NB4 (cell line): ENCODE results near the gene CNTN5.

Experiments used
- DNase-seq: peaks from one replicate; pipeline ENCODE4 v3.0.0; 2010; ENCODE audit warnings: low read depth
- H3K4me3 ChIP-seq: one replicate; pipeline ENCODE4 v1.5.1; 2011; ENCODE audit warnings: mild to moderate bottlenecking, low read depth, low read length, moderate library complexity
- CTCF ChIP-seq: IDR thresholded peaks from one replicate; pipeline ENCODE4 v1.5.1; 2012; ENCODE audit warnings: low read depth, low read length
- MAX ChIP-seq: IDR thresholded peaks from 2 replicates; pipeline ENCODE4 v1.6.1; 2011; ENCODE audit warnings: low read depth, low read length
- MYC ChIP-seq: IDR thresholded peaks from 2 replicates; pipeline ENCODE4 v1.6.1; 2011; ENCODE audit warnings: low read depth, low read length
- POLR2A ChIP-seq: IDR thresholded peaks from 2 replicates; pipeline ENCODE4 v1.6.1; 2011; ENCODE audit warnings: mild to moderate bottlenecking; ENCODE audit not compliant: insufficient read length; ENCODE audit errors: extremely low read depth

CNTN5 gene

GRCh38 chr11:100192181-100192580 is 1171.4 kb downstream of the CNTN5 start:
- TF ChIP-seq POLR2A (no peak), CTCF (no peak), MYC (no peak), MAX (no peak)
- DNase-seq: no peak

GRCh38 chr11:100203789-100204188 is 1183.0 kb downstream of the CNTN5 start:
- TF ChIP-seq MAX (no peak), CTCF (no peak), POLR2A (no peak), MYC (no peak)
- no peak overlapping the region for H3K4me3 ChIP-seq
- no peak for DNase-seq

More at GRCh38 chr11:100192181-100192580, 1171.4 kb downstream of the CNTN5 start:
- H3K4me3 ChIP-seq: no peak overlapping the region

- TF ChIP-seq POLR2A (no peak), CTCF (no peak), MAX (no peak), MYC (no peak)
- H3K4me3 ChIP-seq: no peak overlapping the region
- no peak for DNase-seq
Measured at GRCh38 chr11:100205926-100206325, 1185.2 kb downstream of the CNTN5 start.

- DNase-seq: no peak
- TF ChIP-seq MAX (no peak), MYC (no peak), POLR2A (no peak), CTCF (no peak)
- H3K4me3 ChIP-seq: no peak overlapping the region
Measured at GRCh38 chr11:100208207-100208606, 1187.5 kb downstream of the CNTN5 start.

GRCh38 chr11:100214791-100215190 is 1194.0 kb downstream of the CNTN5 start:
- no peak for DNase-seq
- H3K4me3 ChIP-seq: no peak overlapping the region
- TF ChIP-seq POLR2A (no peak), CTCF (no peak), MAX (no peak), MYC (no peak)

- TF ChIP-seq MYC (no peak), CTCF (no peak), MAX (no peak), POLR2A (no peak)
- DNase-seq: no peak
- no peak overlapping the region for H3K4me3 ChIP-seq
Measured at GRCh38 chr11:100220801-100221200, 1200.1 kb downstream of the CNTN5 start.
